Mucosa of stomach (tissue), 1 donor: ENCODE measurements around the gene PRRT2.

Experiments used
- H3K27me3 ChIP-seq: one replicate; pipeline ENCODE4 v1.7.0; 2013; ENCODE audit warnings: mild to moderate bottlenecking, low read length; ENCODE audit not compliant: control insufficient read depth, insufficient read depth
- H3K36me3 ChIP-seq: one replicate; pipeline ENCODE4 v1.7.0; 2013; ENCODE audit warnings: low read length; ENCODE audit not compliant: control insufficient read depth, insufficient read depth
- H3K4me1 ChIP-seq: one replicate; pipeline ENCODE4 v1.7.0; 2013; ENCODE audit warnings: mild to moderate bottlenecking, low read length; ENCODE audit not compliant: control insufficient read depth, insufficient read depth
- H3K4me3 ChIP-seq: one replicate; pipeline ENCODE4 v1.7.0; 2013; ENCODE audit warnings: low read length
- H3K9ac ChIP-seq: one replicate; pipeline ENCODE4 v1.7.0; 2013; ENCODE audit warnings: mild to moderate bottlenecking, low read length, moderate library complexity
- H3K9me3 ChIP-seq: one replicate; pipeline ENCODE4 v1.7.0; 2013; ENCODE audit warnings: mild to moderate bottlenecking, low read length, moderate library complexity; ENCODE audit not compliant: control insufficient read depth
- donor health status: Pancreatic carcinoma.

PRRT2 gene

GRCh38 chr16:29849505-29849904 is 37.5 kb downstream of the PRRT2 start:
- no peak overlapping the region for H3K9ac ChIP-seq
- H3K4me3 ChIP-seq = no peak overlapping the region
- no peaks in the 10 kb centered on the region for H3K4me1 ChIP-seq

GRCh38 chr16:29850998-29851397 is 39.0 kb downstream of the PRRT2 start:
- H3K4me1 ChIP-seq = peaks cover 9% of the 10 kb centered on the region
- H3K9ac ChIP-seq = no peak overlapping the region
- H3K27me3 ChIP-seq = no peaks in the 10 kb centered on the region
- H3K36me3 ChIP-seq = peaks cover 4% of the 10 kb centered on the region
- H3K9me3 ChIP-seq = no peaks in the 10 kb centered on the region
- no peak overlapping the region for H3K4me3 ChIP-seq

More at GRCh38 chr16:29849505-29849904, 37.5 kb downstream of the PRRT2 start:
- Histone ChIP-seq H3K27me3 (no peaks in the 10 kb centered on the region), H3K36me3 (peaks cover 15% of the 10 kb centered on the region), H3K9me3 (no peaks in the 10 kb centered on the region)

- Histone ChIP-seq H3K36me3 (peaks cover 4% of the 10 kb centered on the region), H3K9ac (no peak overlapping the region), H3K4me1 (peaks cover 12% of the 10 kb centered on the region), H3K9me3 (no peaks in the 10 kb centered on the region), H3K27me3 (no peaks in the 10 kb centered on the region), H3K4me3 (no peak overlapping the region)
Measured at GRCh38 chr16:29852654-29853053, 40.7 kb downstream of the PRRT2 start.

GRCh38 chr16:29854520-29855100 is 42.6 kb downstream of the PRRT2 start:
- no peaks in the 10 kb centered on the region for H3K9me3 ChIP-seq

DNA sequence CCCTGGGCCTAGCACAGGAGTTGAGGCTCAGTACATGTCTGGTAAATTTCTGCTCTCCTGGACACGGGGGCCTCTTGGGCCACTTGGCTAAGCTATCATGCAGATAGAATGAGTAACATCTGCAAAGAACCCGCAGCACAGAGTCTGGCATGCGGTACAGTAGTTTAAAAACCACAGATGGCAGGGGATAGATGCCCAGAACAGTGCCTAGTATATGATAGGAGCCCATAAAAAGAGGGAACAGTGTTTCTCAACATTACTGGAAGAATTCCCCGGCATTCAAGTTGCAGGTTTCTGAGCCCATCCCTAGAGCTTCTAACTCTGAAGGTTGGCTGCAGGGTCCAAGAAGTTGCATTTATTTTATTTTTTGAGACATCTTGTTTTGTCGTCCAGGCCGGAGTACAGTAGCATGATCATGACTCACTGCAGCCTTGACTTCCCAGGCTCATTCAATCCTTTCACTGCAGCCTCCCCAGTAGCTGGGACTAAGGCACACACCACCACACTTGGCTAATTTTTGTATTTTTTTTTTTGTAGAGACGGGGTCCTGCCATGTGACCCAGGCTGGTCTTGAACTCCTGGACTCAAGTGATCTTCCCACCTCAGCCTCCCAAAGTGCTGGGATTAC is 45.3 kb downstream of the PRRT2 start:
- Histone ChIP-seq H3K27me3 (no peaks in the 10 kb centered on the region), H3K9me3 (no peaks in the 10 kb centered on the region), H3K36me3 (no peaks in the 10 kb centered on the region), H3K4me1 (peaks cover 27% of the 10 kb centered on the region), H3K4me3 (no peak overlapping the region), H3K9ac (no peak overlapping the region)

More at GRCh38 chr16:29854520-29855100, 42.6 kb downstream of the PRRT2 start:
- Histone ChIP-seq H3K27me3 (no peaks in the 10 kb centered on the region), H3K4me1 (peaks cover 12% of the 10 kb centered on the region), H3K4me3 (no peak overlapping the region), H3K36me3 (no peaks in the 10 kb centered on the region), H3K9ac (no peak overlapping the region)

GRCh38 chr16:29858149-29858849 is 46.3 kb downstream of the PRRT2 start:
- Histone ChIP-seq H3K27me3 (no peaks in the 10 kb centered on the region), H3K4me1 (peaks cover 32% of the 10 kb centered on the region)

DNA sequence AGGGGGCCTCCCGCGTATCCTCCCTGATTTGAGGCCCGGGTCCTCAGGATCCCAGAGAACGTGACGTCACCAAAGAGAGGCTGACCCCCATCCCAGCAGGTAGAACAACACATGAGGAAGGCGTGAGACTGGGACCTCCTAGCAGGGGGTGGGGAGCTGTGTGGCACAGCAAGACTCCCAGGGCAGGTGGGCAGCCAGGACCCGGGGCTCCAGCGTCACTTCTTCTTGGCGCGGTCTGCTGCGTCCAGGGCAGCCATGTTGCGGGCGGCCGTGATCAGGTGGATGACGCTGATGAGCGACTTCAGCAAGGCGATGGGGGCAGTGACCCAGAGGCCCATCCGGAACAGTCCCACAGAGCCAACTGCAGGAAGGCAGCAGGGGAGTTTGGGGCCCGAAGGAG is 47.0 kb downstream of the PRRT2 start:
- Histone ChIP-seq H3K4me1 (peaks cover 37% of the 10 kb centered on the region), H3K9ac (no peak overlapping the region), H3K27me3 (no peaks in the 10 kb centered on the region), H3K9me3 (no peaks in the 10 kb centered on the region), H3K36me3 (no peaks in the 10 kb centered on the region), H3K4me3 (no peak overlapping the region)

More at GRCh38 chr16:29858149-29858849, 46.3 kb downstream of the PRRT2 start:
- Histone ChIP-seq H3K9me3 (no peaks in the 10 kb centered on the region), H3K4me3 (no peak overlapping the region), H3K36me3 (no peaks in the 10 kb centered on the region), H3K9ac (no peak overlapping the region)

- H3K4me1 ChIP-seq = peaks cover 36% of the 10 kb centered on the region
- H3K36me3 ChIP-seq = no peaks in the 10 kb centered on the region
- no peak overlapping the region for H3K9ac ChIP-seq
- no peaks in the 10 kb centered on the region for H3K27me3 ChIP-seq
- H3K9me3 ChIP-seq = no peaks in the 10 kb centered on the region
- no peak overlapping the region for H3K4me3 ChIP-seq
Measured at GRCh38 chr16:29860218-29860617, 48.2 kb downstream of the PRRT2 start.

GRCh38 chr16:29862383-29862883 is 50.4 kb downstream of the PRRT2 start:
- no peaks in the 10 kb centered on the region for H3K9me3 ChIP-seq
- H3K4me1 ChIP-seq = peaks cover 25% of the 10 kb centered on the region
- H3K4me3 ChIP-seq = peak overlapping the region; percentile 82
- peak overlapping the region; percentile 90 for H3K9ac ChIP-seq
- H3K27me3 ChIP-seq = no peaks in the 10 kb centered on the region
- no peaks in the 10 kb centered on the region for H3K36me3 ChIP-seq

DNA sequence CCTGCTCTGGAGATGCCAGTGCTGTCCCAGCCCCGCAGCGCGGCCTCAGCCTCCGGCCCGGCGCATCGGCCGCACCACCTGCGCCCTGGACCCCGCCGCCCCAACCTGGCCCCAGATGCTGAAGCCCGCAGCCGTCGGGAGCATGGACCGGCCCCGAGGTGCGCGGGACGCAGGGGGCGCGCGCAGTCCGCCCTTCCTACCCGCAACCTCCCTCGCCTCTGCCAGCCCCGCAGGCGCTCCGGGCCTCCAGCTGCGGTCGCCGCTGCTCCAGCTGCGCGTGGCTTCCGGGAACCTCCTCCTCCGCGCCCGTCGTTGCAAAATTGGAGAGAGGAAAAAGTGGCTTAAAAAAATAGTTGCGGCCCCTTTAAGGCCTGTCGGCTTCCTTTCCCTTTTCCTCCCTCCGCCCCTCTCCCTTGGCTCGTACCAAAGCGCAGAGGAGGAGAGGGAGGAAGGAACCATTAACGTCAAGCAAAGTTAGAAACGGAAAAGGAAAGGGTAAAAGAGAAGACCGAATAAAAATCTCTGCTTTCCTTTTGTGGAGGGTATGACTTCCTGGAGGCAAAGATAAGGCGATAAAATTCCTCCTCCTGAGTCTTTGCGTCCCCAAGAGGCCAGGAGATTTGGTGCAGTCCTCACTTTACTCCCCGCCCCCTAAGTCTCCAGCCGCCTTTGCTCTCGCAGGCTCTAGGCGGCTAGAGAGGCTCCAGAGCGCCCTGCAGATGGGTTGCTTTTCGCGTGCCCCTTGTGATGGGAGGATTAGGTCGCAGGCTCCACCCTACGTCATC is 51.1 kb downstream of the PRRT2 start, which contains the start of gene CDIPT:
CDIPT (minus strand) TSS at position 343 of the 785 bp plus-strand sequence. CDS start 369 bp downstream, outside the sequence.
- Histone ChIP-seq H3K9ac (peak within 1 kb of the TSS; percentile 90), H3K36me3 (no peaks in the 10 kb centered on the region)

DNA sequence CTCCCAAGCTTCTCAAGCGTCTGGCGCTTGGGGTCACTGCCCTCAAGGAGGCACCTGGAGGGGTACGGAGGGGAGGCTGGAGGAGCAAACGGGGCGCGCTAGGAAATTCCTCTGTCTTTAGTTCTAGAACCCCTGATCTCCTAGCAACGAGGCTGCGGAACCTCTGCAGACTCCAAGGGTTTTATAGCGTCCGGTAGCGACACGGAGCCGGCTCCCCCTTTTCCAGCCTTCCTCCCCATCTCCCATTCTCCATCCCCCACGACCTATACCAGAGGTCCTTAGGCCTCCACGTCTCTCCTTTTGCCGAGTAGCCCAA is 51.6 kb downstream of the PRRT2 start:
- H3K27me3 ChIP-seq = no peaks in the 10 kb centered on the region
- H3K4me3 ChIP-seq = no peak overlapping the region
- H3K36me3 ChIP-seq = no peaks in the 10 kb centered on the region
- no peak overlapping the region for H3K9ac ChIP-seq
- no peaks in the 10 kb centered on the region for H3K9me3 ChIP-seq
- peaks cover 25% of the 10 kb centered on the region for H3K4me1 ChIP-seq

More for the DNA sequence above, 51.1 kb downstream of the PRRT2 start, which contains the start of gene CDIPT:
- Histone ChIP-seq H3K9me3 (no peaks in the 10 kb centered on the region), H3K4me3 (peak within 1 kb of the TSS; percentile 82), H3K27me3 (no peaks in the 10 kb centered on the region), H3K4me1 (peaks cover 25% of the 10 kb centered on the region)
